ENCODE measurements around the gene ZFYVE9. TPM values are rescaled to one million over a fixed set of nuclear protein-coding genes. Genes with fewer than 3 reads are reported as not detected.

ZFYVE9 gene
- polyA plus RNA-seq, 3 donors, result 0.09 TPM; not detected in 2

- WGBS (ENCODE audit: insufficient coverage), result no CpG with 5 or more reads among the region's 2 CpGs
- H3K27ac Mint-ChIP-seq, result no peak overlapping the region
Observed at GRCh38 chr1:52186449-52186848, 44.6 kb downstream of the ZFYVE9 start.

GRCh38 chr1:52189898-52190480 is 48.1 kb downstream of the ZFYVE9 start:
- no peaks in the 10 kb centered on the region for H3K36me3 ChIP-seq (replicated peaks in 1 of 2; ENCODE audit: control insufficient read depth in 1 of 2, insufficient read depth in 2 of 2, low read length in 2 of 2)
- H4K20me1 ChIP-seq (ENCODE audit: insufficient read depth, low read length), result no peaks in the 10 kb centered on the region
- Mint-ChIP-seq H3K4me3 (no peak overlapping the region), H3K9me3 (peaks cover 0 to 2% (median 0%) of the 10 kb centered on the region in 7 donors), H3K36me3 (no peaks in the 10 kb centered on the region), H3K27me3 (ENCODE audit: low read depth in 3 of 3) (peaks cover 3 to 14% (median 9%) of the 10 kb centered on the region in 3 donors), H3K27ac (no peak overlapping the region), H3K4me1 (no peaks in the 10 kb centered on the region)
- H3K4me2 ChIP-seq (replicated peaks; ENCODE audit: extremely low read depth, low read length, poor library complexity, severe bottlenecking), result no peak overlapping the region
- H3K27me3 ChIP-seq (ENCODE audit: control insufficient read depth in 2 of 2, insufficient read depth in 2 of 2, low read length in 2 of 2), result no peaks in the 10 kb centered on the region
- TF ChIP-seq CTCF (IDR thresholded peaks at IDR 0.05), result no peak
- no peak overlapping the region for H2AFZ ChIP-seq (ENCODE audit: insufficient read depth, low read depth, low read length, poor library complexity, severe bottlenecking)
- H3K4me3 ChIP-seq (replicated peaks in 1 of 3; ENCODE audit: low read depth in 2 of 3, low read length in 3 of 3), result no peak overlapping the region
- intact Hi-C loops (cut with micrococcal nuclease), result no loop called here
- no peaks in the 10 kb centered on the region for H3K79me2 ChIP-seq (ENCODE audit: insufficient read depth, low read length)
- no peak for DNase-seq
- H3K9me3 ChIP-seq (replicated peaks in 1 of 2; ENCODE audit: control insufficient read depth in 1 of 2, insufficient read depth in 1 of 2, low read length in 2 of 2), result no peaks in the 10 kb centered on the region
- no peaks in the 10 kb centered on the region for H3K4me1 ChIP-seq (ENCODE audit: control insufficient read depth in 1 of 2, insufficient read depth in 2 of 2, low read length in 2 of 2)
- no CpG with 5 or more reads among the region's 5 CpGs for WGBS (ENCODE audit: insufficient coverage)
- no peak overlapping the region for H3K9ac ChIP-seq (ENCODE audit: insufficient read depth, low read length, poor library complexity, severe bottlenecking)
- H3K27ac ChIP-seq (ENCODE audit: low read depth in 1 of 2, low read length in 2 of 2), result no peak overlapping the region

More at GRCh38 chr1:52186449-52186848, 44.6 kb downstream of the ZFYVE9 start:
- peaks cover 3 to 8% (median 6%) of the 10 kb centered on the region in 3 donors for H3K27me3 Mint-ChIP-seq (ENCODE audit: low read depth in 3 of 3)
- no peaks in the 10 kb centered on the region for H3K4me1 Mint-ChIP-seq
- H3K4me1 ChIP-seq (ENCODE audit: control insufficient read depth in 1 of 2, insufficient read depth in 2 of 2, low read length in 2 of 2), result no peaks in the 10 kb centered on the region
- no peaks in the 10 kb centered on the region for H3K27me3 ChIP-seq (ENCODE audit: control insufficient read depth in 2 of 2, insufficient read depth in 2 of 2, low read length in 2 of 2)
- H3K36me3 ChIP-seq (replicated peaks in 1 of 2; ENCODE audit: control insufficient read depth in 1 of 2, insufficient read depth in 2 of 2, low read length in 2 of 2), result no peaks in the 10 kb centered on the region
- no peak overlapping the region for H3K4me2 ChIP-seq (replicated peaks; ENCODE audit: extremely low read depth, low read length, poor library complexity, severe bottlenecking)
- H3K4me3 Mint-ChIP-seq, result no peak overlapping the region
- TF ChIP-seq CTCF (IDR thresholded peaks at IDR 0.05), result no peak
- peaks cover 0 to 6% (median 4%) of the 10 kb centered on the region in 7 donors for H3K9me3 Mint-ChIP-seq
- no peak for DNase-seq
- H3K79me2 ChIP-seq (ENCODE audit: insufficient read depth, low read length), result no peaks in the 10 kb centered on the region
- H3K9me3 ChIP-seq (replicated peaks in 1 of 2; ENCODE audit: control insufficient read depth in 1 of 2, insufficient read depth in 1 of 2, low read length in 2 of 2), result no peaks in the 10 kb centered on the region
- no peaks in the 10 kb centered on the region for H4K20me1 ChIP-seq (ENCODE audit: insufficient read depth, low read length)
- no peak overlapping the region for H3K4me3 ChIP-seq (replicated peaks in 1 of 3; ENCODE audit: low read depth in 2 of 3, low read length in 3 of 3)
- no peak overlapping the region for H2AFZ ChIP-seq (ENCODE audit: insufficient read depth, low read depth, low read length, poor library complexity, severe bottlenecking)
- no peak overlapping the region for H3K27ac ChIP-seq (ENCODE audit: low read depth in 1 of 2, low read length in 2 of 2)
- H3K36me3 Mint-ChIP-seq, result no peaks in the 10 kb centered on the region
- intact Hi-C loops (cut with micrococcal nuclease), result no loop called here
- H3K9ac ChIP-seq (ENCODE audit: insufficient read depth, low read length, poor library complexity, severe bottlenecking), result no peak overlapping the region
